ENCODE results near the gene UNC13A.

- no peak for TF ChIP-seq CTCF (conservative IDR thresholded peaks at IDR 0.05)
- TF ChIP-seq ZFX (IDR thresholded peaks at IDR 0.05) = no peak
These were observed 83.7 kb downstream of the UNC13A start for GRCh38 chr19:17604372-17605025.
